PC-9 (cell line): Measurements from ENCODE around the gene FAM25G.
"Not testable (repeated sequence)": the region's sequence is repeated elsewhere in the genome, so short reads cannot be mapped to it uniquely, and the experiment has no call there.

Experiments
- CTCF ChIP-seq: fragments of 200-600 bp; sonication (generic); conservative IDR thresholded peaks from 2 replicates; pipeline ENCODE4 v1.6.1; 2017; ENCODE audit warnings: mixed run types, antibody characterized with exemption, mild to moderate bottlenecking, moderate library complexity
- EZH2 ChIP-seq: fragments of 200-600 bp; sonication (generic); IDR thresholded peaks from 2 replicates; pipeline ENCODE4 v1.8.0; 2017; ENCODE audit warnings: antibody characterized with exemption, low read depth

- not testable (repeated sequence) for TF ChIP-seq CTCF, EZH2
Observed at GRCh38 chr10:47455350-47456078, 36.0 kb downstream of the FAM25G start.
